Peyer's patch (tissue), 4 donors: Measurements from ENCODE around the gene MRPL10.

Experiments used
- POLR2A ChIP-seq, 2 donors: fragments of 450-650 bp; IDR thresholded peaks; one replicate each; pipeline ENCODE4 v1.5.1; 2017; ENCODE audit warnings: antibody characterized with exemption in 2 of 2, mild to moderate bottlenecking in 2 of 2, moderate library complexity in 2 of 2
- TF ChIP-seq, protein P1 (sequence below), 6 experiments: fragments of 450-650 bp in 4 of 6; fragments of 200-600 bp in 2 of 6; sonication (generic) in 1 of 6; IDR thresholded peaks; one replicate each; pipeline ENCODE4 v1.5.1; 2017 to 2019; ENCODE audit warnings: antibody characterized with exemption in 6 of 6, mild to moderate bottlenecking in 3 of 6, moderate library complexity in 1 of 6

DNA sequence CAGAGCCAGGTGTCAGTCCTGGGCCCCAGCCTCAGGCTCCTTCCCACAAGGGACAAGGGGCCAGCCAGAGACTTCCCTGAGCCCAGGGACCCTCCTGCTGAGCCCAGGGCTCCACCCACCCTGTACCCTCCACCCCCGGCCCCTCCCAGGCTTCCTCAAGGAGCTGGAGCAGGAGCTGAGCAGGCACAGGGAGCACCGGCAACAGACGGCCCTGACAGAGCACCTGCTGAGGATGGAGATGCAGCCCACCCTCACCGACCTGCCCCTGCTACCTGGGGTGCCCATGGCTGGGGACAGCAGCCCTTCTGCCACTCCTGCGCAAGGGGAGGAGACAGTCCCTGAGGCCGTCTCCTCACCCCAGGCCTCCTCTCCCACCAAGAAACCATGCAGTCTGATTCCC lies 5.3 kb upstream of the MRPL10 start:
- TF ChIP-seq, protein P1, sequence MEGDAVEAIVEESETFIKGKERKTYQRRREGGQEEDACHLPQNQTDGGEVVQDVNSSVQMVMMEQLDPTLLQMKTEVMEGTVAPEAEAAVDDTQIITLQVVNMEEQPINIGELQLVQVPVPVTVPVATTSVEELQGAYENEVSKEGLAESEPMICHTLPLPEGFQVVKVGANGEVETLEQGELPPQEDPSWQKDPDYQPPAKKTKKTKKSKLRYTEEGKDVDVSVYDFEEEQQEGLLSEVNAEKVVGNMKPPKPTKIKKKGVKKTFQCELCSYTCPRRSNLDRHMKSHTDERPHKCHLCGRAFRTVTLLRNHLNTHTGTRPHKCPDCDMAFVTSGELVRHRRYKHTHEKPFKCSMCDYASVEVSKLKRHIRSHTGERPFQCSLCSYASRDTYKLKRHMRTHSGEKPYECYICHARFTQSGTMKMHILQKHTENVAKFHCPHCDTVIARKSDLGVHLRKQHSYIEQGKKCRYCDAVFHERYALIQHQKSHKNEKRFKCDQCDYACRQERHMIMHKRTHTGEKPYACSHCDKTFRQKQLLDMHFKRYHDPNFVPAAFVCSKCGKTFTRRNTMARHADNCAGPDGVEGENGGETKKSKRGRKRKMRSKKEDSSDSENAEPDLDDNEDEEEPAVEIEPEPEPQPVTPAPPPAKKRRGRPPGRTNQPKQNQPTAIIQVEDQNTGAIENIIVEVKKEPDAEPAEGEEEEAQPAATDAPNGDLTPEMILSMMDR (IDR thresholded peaks at IDR 0.05): no peak
- no peak for TF ChIP-seq POLR2A (IDR thresholded peaks at IDR 0.05)
